HEK293 (cell line): ENCODE results near the gene MDP1.
"Not testable (repeated sequence)": the region's sequence is repeated elsewhere in the genome, so short reads cannot be mapped to it uniquely, and the experiment has no call there.

ENCODE experiments used
- BCL11A ChIP-seq: fragments of 450-650 bp; formaldehyde crosslinking; IDR thresholded peaks from 2 replicates; pipeline ENCODE4 v1.5.1; 2016; ENCODE audit warnings: low read depth, missing biosample characterization, missing genetic modification characterization
- CTCF ChIP-seq: fragments of 450-650 bp; formaldehyde crosslinking; IDR thresholded peaks from 2 replicates; pipeline ENCODE4 v1.5.1; 2016; ENCODE audit warnings: missing biosample characterization, missing genetic modification characterization
- HOXA7 ChIP-seq: sonication (generic); formaldehyde crosslinking; IDR thresholded peaks from 2 replicates; pipeline ENCODE4 v1.8.1; 2022; ENCODE audit warnings: missing genetic modification reagents, borderline replicate concordance
- YY1 ChIP-seq: fragments of 450-650 bp; formaldehyde crosslinking; IDR thresholded peaks from 2 replicates; pipeline ENCODE4 v1.5.1; 2018; ENCODE audit warnings: missing biosample characterization, missing genetic modification characterization
- ZNF146 ChIP-seq: fragments of 450-650 bp; formaldehyde crosslinking; IDR thresholded peaks from 2 replicates; pipeline ENCODE4 v1.5.1; 2016; ENCODE audit warnings: missing biosample characterization, missing genetic modification characterization
- ZNF449 ChIP-seq: fragments of 450-650 bp; formaldehyde crosslinking; IDR thresholded peaks from 2 replicates; pipeline ENCODE4 v1.5.1; 2017; ENCODE audit warnings: missing biosample characterization, mild to moderate bottlenecking, missing genetic modification characterization, moderate library complexity
- ZNF677 ChIP-seq: fragments of 450-650 bp; IDR thresholded peaks from 2 replicates; pipeline ENCODE4 v1.5.0; 2018; ENCODE audit warnings: missing biosample characterization, mild to moderate bottlenecking, missing genetic modification characterization, moderate library complexity

GRCh38 chr14:24203249-24203886 is 12.5 kb downstream of the MDP1 start:
- not testable (repeated sequence) for TF ChIP-seq YY1; BCL11A (tag by site-specific recombination); CTCF (tag by site-specific recombination); ZNF677 (tag by site-specific recombination); ZNF449 (tag by site-specific recombination); ZNF146 (tag by site-specific recombination); HOXA7 (CRISPR knock-in tag)
